ENCODE results near the gene TFRC. TPM values are rescaled to one million over a fixed set of nuclear protein-coding genes. Genes with fewer than 3 reads are reported as not detected.
"Not testable (repeated sequence)": the region's sequence is repeated elsewhere in the genome, so short reads cannot be mapped to it uniquely, and the experiment has no call there.

TFRC gene
- total RNA-seq, 1 donor from 2014 or later = 93.4 TPM

- H3K4me1 ChIP-seq (ENCODE audit: control insufficient read depth in 3 of 3, insufficient read depth in 3 of 3, low read length in 3 of 3) = peaks cover 0 to 9% (median 7%) of the 10 kb centered on the region in 3 donors
- no peaks in the 10 kb centered on the region for H3K27me3 ChIP-seq (ENCODE audit: control insufficient read depth in 3 of 3, insufficient read depth in 3 of 3, low read length in 3 of 3)
- no peaks in the 10 kb centered on the region for H3K36me3 ChIP-seq (ENCODE audit: control insufficient read depth in 3 of 3, insufficient read depth in 3 of 3, low read length in 3 of 3)
- no peaks in the 10 kb centered on the region for H3K9me3 ChIP-seq (ENCODE audit: control insufficient read depth in 3 of 3, low read length in 3 of 3)
- H3K27ac ChIP-seq (ENCODE audit: low read depth, low read length) = no peak overlapping the region
- no peak overlapping the region for H3K4me3 ChIP-seq (ENCODE audit: low read length in 3 of 3)
- no peak overlapping the region for H3K9ac ChIP-seq (ENCODE audit: low read depth in 1 of 3, low read length in 3 of 3)
Observed at GRCh38 chr3:196115678-196116083, 33.8 kb upstream of the TFRC start.

DNA sequence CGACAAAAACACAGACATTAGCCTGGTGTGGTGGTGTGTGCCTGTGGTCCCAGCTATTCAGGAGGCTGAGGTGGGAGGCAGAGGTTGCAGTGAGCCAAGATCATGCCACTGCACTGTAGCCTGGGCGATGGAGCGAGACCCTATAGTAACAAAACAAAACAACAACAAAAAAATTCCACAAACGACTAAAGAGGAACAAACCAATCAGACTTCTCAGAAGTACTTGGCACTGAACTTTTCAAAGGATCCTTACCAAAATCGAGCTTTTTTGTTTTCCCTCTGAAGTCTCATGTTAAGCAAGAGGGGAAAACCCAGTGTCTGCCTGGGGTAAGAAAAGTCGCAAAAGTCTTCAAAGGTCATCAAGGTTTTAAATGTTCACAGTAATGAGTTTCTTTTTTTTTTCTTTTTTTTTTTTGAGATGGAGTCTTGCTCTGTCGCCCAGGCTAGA lies 30.1 kb upstream of the TFRC start:
- Histone ChIP-seq H3K9me3 (ENCODE audit: control insufficient read depth in 3 of 3, low read length in 3 of 3) (no peaks in the 10 kb centered on the region), H3K27ac (ENCODE audit: low read depth, low read length) (no peak overlapping the region), H3K4me3 (ENCODE audit: low read length in 3 of 3) (no peak overlapping the region), H3K9ac (ENCODE audit: low read depth in 1 of 3, low read length in 3 of 3) (no peak overlapping the region), H3K4me1 (ENCODE audit: control insufficient read depth in 3 of 3, insufficient read depth in 3 of 3, low read length in 3 of 3) (no peaks in the 10 kb centered on the region), H3K36me3 (ENCODE audit: control insufficient read depth in 3 of 3, insufficient read depth in 3 of 3, low read length in 3 of 3) (no peaks in the 10 kb centered on the region), H3K27me3 (ENCODE audit: control insufficient read depth in 3 of 3, insufficient read depth in 3 of 3, low read length in 3 of 3) (no peaks in the 10 kb centered on the region)

DNA sequence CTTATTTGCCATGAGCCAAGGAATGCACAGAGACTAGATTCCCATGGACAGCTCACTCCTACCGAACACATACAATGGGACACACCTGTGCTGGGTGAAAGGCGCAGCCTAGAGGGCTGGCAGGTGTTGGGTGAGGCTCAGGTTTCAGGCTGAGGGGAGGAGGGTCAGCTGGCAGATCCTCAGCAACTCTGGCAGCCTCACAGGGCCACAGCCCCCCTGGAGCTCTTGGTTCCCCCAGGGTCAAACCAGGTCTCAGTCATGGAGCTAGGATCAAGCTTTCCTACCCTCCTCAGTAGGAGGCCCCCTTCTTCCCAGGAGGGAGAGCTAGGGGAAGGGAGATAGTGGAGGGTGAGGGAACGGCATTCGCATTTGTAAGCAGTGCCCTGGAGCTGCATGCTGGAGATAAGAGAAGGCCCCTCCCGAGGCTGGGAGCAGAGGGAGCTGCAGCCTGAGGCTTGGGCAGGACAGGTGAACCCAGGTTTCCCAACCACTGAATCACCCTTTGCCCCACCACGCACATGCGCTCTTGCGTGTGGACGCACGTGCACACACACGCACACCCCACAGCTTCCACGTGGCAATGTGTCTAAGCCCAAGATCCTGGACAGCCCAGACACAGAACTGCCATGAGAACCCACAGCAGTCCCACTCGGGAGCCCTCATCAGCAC lies 26.3 kb upstream of the TFRC start:
- H3K27me3 ChIP-seq (ENCODE audit: control insufficient read depth in 3 of 3, insufficient read depth in 3 of 3, low read length in 3 of 3) = no peaks in the 10 kb centered on the region
- H3K9me3 ChIP-seq (ENCODE audit: control insufficient read depth in 3 of 3, low read length in 3 of 3) = no peaks in the 10 kb centered on the region
- no peak overlapping the region for H3K9ac ChIP-seq (ENCODE audit: low read depth in 1 of 3, low read length in 3 of 3)
- H3K36me3 ChIP-seq (ENCODE audit: control insufficient read depth in 3 of 3, insufficient read depth in 3 of 3, low read length in 3 of 3) = no peaks in the 10 kb centered on the region
- no peak overlapping the region for H3K4me3 ChIP-seq (ENCODE audit: low read length in 3 of 3)
- H3K4me1 ChIP-seq (ENCODE audit: control insufficient read depth in 3 of 3, insufficient read depth in 3 of 3, low read length in 3 of 3) = no peaks in the 10 kb centered on the region
- H3K27ac ChIP-seq (ENCODE audit: low read depth, low read length) = no peak overlapping the region

- not testable (repeated sequence) for H3K4me1 ChIP-seq (ENCODE audit: control insufficient read depth in 3 of 3, insufficient read depth in 3 of 3, low read length in 3 of 3); H3K4me3 ChIP-seq (ENCODE audit: low read length in 3 of 3); H3K27ac ChIP-seq (ENCODE audit: low read depth, low read length); H3K27me3 ChIP-seq (ENCODE audit: control insufficient read depth in 3 of 3, insufficient read depth in 3 of 3, low read length in 3 of 3); H3K9ac ChIP-seq (ENCODE audit: low read depth in 1 of 3, low read length in 3 of 3); H3K9me3 ChIP-seq (ENCODE audit: control insufficient read depth in 3 of 3, low read length in 3 of 3); H3K36me3 ChIP-seq (ENCODE audit: control insufficient read depth in 3 of 3, insufficient read depth in 3 of 3, low read length in 3 of 3)
Observed at GRCh38 chr3:196104707-196105106, 22.8 kb upstream of the TFRC start.

DNA sequence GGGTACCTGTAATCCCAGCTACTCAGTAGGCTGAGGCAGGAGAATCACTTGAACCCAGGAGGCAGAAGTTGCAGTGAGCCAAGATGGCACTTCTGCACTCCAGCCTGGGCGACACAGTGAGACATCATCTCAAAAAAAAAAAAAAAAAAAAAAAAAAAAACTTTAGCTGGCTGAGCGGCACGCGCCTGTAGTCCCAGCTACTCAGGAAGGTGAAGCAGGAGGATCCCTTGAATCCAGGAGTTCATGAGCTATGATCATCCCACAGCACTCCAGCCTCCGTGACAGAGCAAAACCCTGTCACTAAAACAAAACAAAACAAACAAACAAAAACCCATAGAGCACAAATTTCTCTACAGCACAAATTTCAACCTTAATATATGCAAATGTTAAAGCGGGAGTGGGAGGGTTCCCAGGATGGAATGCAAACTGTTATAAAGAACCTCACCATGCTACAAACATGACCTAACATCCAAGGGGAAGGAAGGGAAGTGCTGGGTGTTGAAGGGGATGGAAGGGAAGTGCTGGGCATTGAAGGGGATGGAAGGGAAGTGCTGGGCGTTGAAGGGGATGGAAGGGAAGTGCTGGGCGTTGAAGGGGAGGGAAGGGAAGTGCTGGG lies 16.6 kb upstream of the TFRC start:
- peaks cover 6 to 23% (median 8%) of the 10 kb centered on the region in 3 donors for H3K4me1 ChIP-seq (ENCODE audit: control insufficient read depth in 3 of 3, insufficient read depth in 3 of 3, low read length in 3 of 3)
- not testable (repeated sequence) for H3K36me3 ChIP-seq (ENCODE audit: control insufficient read depth in 3 of 3, insufficient read depth in 3 of 3, low read length in 3 of 3); H3K9ac ChIP-seq (ENCODE audit: low read depth in 1 of 3, low read length in 3 of 3); H3K27ac ChIP-seq (ENCODE audit: low read depth, low read length); H3K9me3 ChIP-seq (ENCODE audit: control insufficient read depth in 3 of 3, low read length in 3 of 3); H3K4me3 ChIP-seq (ENCODE audit: low read length in 3 of 3); H3K27me3 ChIP-seq (ENCODE audit: control insufficient read depth in 3 of 3, insufficient read depth in 3 of 3, low read length in 3 of 3)

DNA sequence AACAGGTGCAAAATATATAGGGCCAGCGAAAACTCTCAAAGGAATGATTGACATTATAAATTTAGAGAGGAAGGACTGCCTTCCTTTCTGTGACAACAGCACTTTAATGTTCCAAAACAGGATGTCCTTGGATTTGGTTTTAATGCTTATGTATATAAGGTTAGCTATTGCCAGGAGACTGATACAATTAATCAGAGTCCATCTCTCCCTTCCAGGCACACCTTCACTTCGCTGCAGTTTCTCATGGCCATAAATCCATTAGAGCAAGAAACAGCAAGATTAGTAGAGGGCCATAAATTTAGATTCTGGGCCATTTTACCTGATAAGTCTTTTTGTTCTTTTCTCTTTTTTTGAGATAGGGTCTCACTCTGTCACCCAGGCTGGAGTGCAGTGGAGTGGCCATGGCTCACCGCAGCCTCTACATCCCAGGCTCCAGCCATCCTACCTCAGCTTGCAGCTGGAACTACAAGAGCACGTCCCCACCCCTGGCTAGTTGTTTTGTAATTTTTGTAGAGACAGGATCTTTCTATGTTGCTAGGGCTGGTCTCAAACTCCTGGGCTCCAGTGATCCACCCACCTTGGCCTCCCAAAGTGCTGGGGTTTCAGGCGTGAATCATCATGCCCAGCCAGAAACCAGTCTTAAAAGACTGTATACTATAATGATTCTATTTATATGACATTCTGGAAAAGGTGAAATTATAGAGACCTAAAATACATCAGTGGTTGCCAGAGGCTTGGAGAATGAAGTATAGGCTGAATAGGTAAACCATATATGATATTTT lies 15.7 kb upstream of the TFRC start:
- Histone ChIP-seq H3K27me3 (ENCODE audit: control insufficient read depth in 3 of 3, insufficient read depth in 3 of 3, low read length in 3 of 3) (no peaks in the 10 kb centered on the region), H3K27ac (ENCODE audit: low read depth, low read length) (peak overlapping the region; percentile 84), H3K36me3 (ENCODE audit: control insufficient read depth in 3 of 3, insufficient read depth in 3 of 3, low read length in 3 of 3) (no peaks in the 10 kb centered on the region), H3K9me3 (ENCODE audit: control insufficient read depth in 3 of 3, low read length in 3 of 3) (no peaks in the 10 kb centered on the region), H3K4me3 (ENCODE audit: low read length in 3 of 3) (no peak overlapping the region), H3K4me1 (ENCODE audit: control insufficient read depth in 3 of 3, insufficient read depth in 3 of 3, low read length in 3 of 3) (peaks cover 6 to 23% (median 8%) of the 10 kb centered on the region in 3 donors), H3K9ac (ENCODE audit: low read depth in 1 of 3, low read length in 3 of 3) (peak overlapping the region in 2 of 3 donors; percentile 53 to 78)

GRCh38 chr3:196096382-196096953 lies 14.6 kb upstream of the TFRC start:
- Histone ChIP-seq H3K9me3 (ENCODE audit: control insufficient read depth in 3 of 3, low read length in 3 of 3) (no peaks in the 10 kb centered on the region), H3K27ac (ENCODE audit: low read depth, low read length) (peak overlapping the region; percentile 84), H3K9ac (ENCODE audit: low read depth in 1 of 3, low read length in 3 of 3) (peak overlapping the region; percentile 69 to 84 (median 78)), H3K4me1 (ENCODE audit: control insufficient read depth in 3 of 3, insufficient read depth in 3 of 3, low read length in 3 of 3) (peaks cover 6 to 23% (median 8%) of the 10 kb centered on the region in 3 donors), H3K27me3 (ENCODE audit: control insufficient read depth in 3 of 3, insufficient read depth in 3 of 3, low read length in 3 of 3) (no peaks in the 10 kb centered on the region), H3K36me3 (ENCODE audit: control insufficient read depth in 3 of 3, insufficient read depth in 3 of 3, low read length in 3 of 3) (no peaks in the 10 kb centered on the region), H3K4me3 (ENCODE audit: low read length in 3 of 3) (peak overlapping the region; percentile 48 to 52 (median 50))

DNA sequence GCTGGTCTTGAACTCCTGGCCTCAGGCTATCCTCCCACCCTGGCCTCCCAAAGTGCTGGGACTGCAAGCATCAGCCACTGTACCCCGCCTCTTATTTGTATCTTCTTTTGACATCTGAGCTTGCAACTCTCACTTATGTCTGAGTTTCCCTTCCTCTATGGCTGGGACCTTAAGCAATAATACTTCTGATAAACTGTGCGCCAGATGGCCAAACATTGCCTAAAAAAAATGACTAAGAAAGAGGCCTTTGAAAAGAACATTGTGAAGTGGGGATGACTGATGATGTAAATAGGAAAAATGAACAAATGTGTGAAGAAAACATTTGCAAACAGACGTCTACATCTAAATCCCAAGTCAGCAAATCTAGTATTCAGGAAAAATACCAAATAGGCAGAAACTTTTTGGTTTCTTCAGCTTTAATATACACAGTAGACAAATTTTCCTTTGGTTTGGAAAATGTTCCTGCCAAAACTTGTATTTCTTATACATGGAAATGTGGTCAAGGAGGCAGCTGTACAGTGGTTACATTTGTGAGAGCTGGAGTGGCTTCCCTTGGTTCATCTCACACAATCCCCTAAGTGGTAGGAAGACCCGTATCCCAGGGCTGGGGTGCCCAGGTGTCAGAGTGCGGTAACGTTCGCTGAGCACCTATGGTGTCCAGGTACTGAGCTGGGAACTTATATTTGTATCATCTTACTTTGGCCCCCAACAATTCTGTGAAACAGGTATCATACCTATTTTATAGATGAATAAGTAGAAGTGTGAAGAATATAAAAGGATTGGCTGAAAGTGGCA lies 11.6 kb upstream of the TFRC start:
- Histone ChIP-seq H3K36me3 (ENCODE audit: control insufficient read depth in 3 of 3, insufficient read depth in 3 of 3, low read length in 3 of 3) (no peaks in the 10 kb centered on the region), H3K9me3 (ENCODE audit: control insufficient read depth in 3 of 3, low read length in 3 of 3) (no peaks in the 10 kb centered on the region), H3K4me1 (ENCODE audit: control insufficient read depth in 3 of 3, insufficient read depth in 3 of 3, low read length in 3 of 3) (peaks cover 6 to 23% (median 8%) of the 10 kb centered on the region in 3 donors), H3K27ac (ENCODE audit: low read depth, low read length) (peak overlapping the region; percentile 51), H3K4me3 (ENCODE audit: low read length in 3 of 3) (no peak overlapping the region), H3K27me3 (ENCODE audit: control insufficient read depth in 3 of 3, insufficient read depth in 3 of 3, low read length in 3 of 3) (no peaks in the 10 kb centered on the region), H3K9ac (ENCODE audit: low read depth in 1 of 3, low read length in 3 of 3) (no peak overlapping the region)

DNA sequence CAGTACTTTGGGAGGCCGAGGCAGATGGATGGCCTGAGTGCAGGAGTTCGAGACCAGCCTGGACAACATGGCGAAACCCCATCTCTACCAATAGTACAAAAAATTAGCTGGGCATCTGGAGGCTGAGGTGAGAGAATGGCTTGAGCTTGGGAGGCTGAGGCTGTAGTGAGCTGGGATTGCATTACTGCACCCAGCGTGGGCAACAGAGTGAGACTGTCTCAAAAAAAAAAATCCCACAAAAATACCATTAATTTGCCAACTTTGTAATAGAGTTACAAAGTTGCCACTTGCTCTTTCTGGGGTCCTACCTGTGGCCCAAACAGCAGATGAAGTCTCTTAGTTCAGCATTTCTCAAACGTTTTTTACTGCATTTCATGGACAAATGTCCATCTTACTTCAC lies 6.0 kb upstream of the TFRC start:
- H3K9ac ChIP-seq (ENCODE audit: low read depth in 1 of 3, low read length in 3 of 3) = no peak overlapping the region
- H3K27me3 ChIP-seq (ENCODE audit: control insufficient read depth in 3 of 3, insufficient read depth in 3 of 3, low read length in 3 of 3) = no peaks in the 10 kb centered on the region
- no peaks in the 10 kb centered on the region for H3K36me3 ChIP-seq (ENCODE audit: control insufficient read depth in 3 of 3, insufficient read depth in 3 of 3, low read length in 3 of 3)
- no peaks in the 10 kb centered on the region for H3K9me3 ChIP-seq (ENCODE audit: control insufficient read depth in 3 of 3, low read length in 3 of 3)
- H3K27ac ChIP-seq (ENCODE audit: low read depth, low read length) = no peak overlapping the region
- no peak overlapping the region for H3K4me3 ChIP-seq (ENCODE audit: low read length in 3 of 3)
- H3K4me1 ChIP-seq (ENCODE audit: control insufficient read depth in 3 of 3, insufficient read depth in 3 of 3, low read length in 3 of 3) = peaks cover 0 to under 1% (median 0%) of the 10 kb centered on the region in 3 donors
